Activated CD4-positive, alpha-beta T cell treated with anti-CD3 and anti-CD28 coated beads, Interleukin-2, amount 50 U/mL, for 16 hours (primary cell): ENCODE measurements around the gene NPTX2.

Experiments
- DNase-seq: peaks from one replicate; pipeline ENCODE4 v3.0.0-alpha.2; 2020

The NPTX2 gene

DNA sequence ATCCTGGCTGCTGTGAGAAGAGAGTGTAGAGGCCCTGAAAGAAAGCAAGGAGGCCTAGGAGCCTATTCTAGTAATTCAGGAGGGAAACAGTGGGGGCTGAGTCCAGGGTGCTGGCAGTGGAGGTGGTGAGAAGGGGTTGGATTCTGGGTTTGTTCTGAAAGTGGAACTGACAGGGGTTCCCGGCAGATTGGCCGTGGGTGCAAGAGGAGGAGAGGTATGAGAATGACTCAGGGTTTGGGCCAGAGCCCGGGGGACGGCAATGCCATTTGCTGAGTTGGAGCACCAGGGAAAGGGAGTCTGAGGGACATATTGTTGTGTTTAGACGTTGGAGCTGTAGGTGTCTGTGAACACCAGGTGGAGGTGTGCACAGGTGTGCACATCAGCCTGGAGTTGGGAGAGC is 38.5 kb downstream of the NPTX2 start:
- no peak for DNase-seq

DNA sequence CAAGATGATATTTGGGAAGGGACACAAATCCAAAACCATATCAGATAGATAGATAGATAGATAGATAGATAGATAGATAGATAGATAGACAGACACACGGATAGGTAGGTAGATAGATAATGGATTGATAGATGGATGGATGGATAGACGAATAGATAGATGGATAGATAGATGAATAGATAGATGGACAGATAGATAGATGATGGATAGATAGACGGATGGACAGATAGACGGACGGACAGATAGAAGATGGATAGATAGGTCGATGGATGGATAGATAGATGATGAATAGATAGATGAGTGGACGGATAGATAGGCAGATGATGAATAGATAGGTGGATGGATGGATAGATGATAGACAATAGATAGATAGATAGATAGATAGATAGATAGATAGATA is 39.8 kb downstream of the NPTX2 start:
- DNase-seq = no peak

DNA sequence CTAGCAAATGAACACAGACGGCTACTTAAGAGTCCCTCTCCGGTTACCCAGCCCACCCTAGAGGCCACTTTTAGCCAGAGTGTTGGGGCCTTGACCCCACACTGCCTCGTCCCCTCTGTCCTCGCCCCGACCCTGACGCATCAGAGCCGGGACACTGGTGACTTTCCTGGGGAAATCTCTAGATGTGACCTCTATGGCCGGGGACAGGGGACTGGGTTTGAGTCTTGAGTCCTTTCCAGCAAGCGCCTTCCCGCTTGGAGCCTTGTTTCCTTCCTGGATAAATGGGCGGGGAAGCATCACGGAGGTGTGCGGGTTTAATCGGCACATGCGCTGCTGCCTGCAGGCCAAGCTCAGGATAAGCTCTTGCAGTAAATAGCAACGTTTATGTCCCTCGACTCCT is 40.7 kb downstream of the NPTX2 start:
- DNase-seq = no peak

DNA sequence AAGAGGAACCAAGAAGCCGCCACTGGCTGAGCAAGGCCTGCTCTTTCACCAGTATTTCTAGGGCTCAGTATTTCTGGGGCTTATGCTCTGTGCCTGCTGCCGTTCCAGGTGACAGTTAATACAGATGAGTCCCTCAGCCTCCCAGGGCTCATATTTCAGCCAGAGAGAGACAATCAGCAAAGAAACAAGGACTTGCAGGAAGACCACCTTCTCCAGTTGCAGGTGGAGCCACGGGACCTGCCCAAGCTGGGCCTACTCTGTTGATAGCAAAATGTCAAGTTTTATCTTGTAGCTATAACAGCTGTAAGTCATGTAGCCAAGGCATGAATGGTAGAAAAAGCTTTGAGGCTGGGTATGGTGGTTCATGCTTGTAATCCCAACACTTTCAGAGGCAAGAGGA is 42.7 kb downstream of the NPTX2 start:
- DNase-seq = no peak

DNA sequence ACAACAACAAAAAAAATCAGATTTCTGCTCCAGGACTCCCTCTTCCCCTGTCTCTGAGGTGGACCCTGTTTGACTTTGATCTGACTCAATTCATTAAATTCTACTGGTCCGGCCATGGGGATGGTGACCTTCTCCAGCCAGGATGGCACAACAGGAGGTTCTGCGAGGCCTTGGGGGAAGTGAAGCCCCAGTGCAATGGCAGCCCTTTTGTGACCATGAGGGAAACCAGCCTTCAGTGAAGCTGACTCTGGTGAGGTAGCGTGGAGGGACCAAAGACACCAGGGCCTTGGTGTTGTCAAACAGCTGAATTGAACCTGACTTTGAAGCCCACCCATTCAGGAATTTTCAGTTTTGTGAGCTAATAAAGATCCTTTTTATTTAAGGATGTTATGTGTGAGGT is 44.5 kb downstream of the NPTX2 start:
- no peak for DNase-seq

DNA sequence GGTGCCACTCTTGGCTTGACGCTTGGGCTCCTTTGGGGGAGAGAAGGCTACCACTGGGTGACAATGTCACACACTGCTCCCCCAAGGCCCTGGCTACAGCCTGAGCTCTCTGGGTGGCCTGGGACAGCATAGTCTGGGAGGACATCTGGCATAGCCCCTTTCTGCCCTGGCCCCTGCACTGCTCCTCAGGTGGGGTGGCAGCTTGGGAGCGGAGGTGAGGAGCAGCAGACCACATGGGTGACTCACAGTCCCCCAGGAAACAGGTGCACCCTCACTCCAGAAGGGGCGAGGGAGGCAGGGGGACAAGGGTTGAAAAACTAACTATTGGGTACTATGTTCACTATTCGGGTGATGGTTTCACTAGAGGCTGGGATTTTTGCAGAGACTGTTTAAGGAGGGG is 45.2 kb downstream of the NPTX2 start:
- no peak for DNase-seq

DNA sequence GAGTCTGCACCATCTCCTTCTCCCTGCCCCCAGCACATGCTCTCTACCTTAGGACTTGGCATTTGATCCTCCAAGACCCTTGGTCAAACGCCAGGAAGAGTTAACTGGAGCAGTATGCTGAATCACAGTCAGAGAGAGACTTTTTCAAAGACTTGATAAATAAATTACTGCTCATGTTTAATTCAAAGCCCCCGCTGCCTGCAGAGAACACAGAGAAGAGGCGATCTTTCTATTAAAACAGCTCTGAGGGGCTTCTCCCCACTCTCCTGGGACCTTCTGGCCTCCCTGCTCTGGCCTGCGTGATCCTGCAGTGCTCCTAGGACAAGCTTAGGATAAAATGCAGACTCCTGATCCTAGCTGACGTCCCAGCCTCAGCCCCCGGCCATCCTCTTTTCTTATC is 47.8 kb downstream of the NPTX2 start:
- no peak for DNase-seq

DNA sequence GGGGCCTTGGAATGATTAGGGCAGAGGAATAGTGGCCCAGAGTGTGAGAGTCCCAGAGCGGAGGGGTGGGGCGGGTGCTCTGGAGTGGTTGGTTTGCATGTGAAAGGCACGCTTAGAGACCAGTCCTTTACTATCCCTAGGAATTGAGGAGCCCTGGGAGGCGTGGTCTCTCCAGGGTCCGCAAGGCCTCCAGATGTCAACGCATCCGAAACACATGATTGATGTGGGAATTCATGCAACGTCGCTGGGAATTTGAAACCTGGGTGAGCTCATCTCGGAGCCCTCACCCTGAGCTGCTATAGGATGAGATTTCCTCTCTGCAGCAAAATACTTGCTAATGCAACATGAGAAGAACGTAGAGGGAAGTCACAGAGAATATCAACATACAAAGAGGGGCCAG is 51.2 kb downstream of the NPTX2 start:
- DNase-seq = no peak

DNA sequence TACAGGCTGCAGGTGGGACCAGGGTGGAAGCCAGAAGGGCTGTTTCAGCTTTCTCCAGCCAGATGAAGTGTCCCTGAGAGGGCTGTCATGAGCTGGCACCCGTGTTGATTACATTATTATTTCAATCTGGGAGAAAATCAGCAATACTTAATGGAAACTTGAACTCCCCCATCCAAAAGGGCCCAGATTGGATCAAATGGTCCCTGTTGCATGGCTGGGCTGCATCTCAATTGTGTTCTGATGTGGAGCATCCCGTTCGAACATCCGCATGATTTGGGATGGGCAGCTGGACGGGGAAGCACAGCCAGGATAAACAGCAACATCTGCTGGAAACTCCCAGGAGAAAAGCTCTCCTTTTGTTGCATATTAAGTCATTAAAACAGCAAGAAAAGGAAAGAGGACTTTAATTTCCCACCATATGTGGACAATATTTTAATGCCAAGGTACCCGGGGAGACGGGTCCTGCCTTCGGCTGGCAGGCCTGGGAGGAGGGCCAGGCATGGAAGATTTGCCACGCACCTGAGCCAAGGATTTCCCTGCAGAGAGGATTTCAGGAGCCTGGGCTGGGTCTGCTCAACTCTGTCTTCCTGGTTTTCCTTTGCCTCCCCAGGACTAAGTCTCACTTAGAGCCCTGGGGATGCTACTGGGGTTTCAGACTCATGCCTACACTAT is 52.4 kb downstream of the NPTX2 start:
- DNase-seq = no peak

DNA sequence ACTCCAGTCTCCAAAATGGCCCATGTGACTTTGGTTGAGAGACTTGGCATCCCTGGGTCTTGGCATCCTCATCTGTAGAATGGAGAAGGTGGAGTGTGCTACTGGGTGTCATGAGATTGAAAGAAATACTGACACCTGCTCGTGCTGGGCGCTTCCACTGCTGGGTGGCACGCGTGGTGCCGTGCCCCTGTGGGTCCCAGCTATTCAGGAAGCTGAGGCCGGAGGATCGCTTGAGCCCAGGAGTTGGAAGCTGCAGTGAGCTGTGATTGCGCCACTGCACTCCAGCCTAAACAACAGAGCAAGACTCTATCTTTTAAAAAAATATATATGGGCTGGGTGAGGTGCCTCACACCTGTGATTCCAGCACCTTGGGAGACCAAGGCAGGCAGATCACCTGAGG is 53.1 kb downstream of the NPTX2 start:
- DNase-seq = no peak

DNA sequence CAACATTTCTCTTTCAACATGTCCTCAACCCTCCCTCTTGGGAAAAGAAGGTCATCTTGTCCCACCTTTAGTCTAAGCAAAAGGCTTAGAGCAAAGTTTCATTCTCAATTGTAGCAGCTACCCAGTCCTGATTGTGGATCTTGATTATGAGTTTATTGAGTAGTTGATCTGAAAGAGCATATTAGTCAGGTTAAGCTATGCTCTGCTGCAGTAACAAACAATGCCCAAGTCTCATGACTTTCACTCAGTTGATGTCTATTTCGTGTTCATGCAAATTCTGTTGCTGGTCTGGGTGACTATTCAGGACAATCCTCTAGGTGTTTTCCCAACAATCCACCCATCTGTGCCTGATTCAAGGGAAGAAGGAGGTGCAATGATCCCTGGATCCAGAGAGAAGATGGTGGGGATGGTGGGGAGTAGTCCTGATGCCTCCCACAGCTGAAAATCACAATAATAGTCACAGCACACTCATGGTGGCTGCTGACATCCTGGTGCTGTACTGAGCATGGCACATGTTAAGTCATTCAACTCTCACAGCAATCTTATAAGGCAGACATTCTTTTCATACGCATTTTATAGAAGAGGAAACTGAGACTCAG is 54.7 kb downstream of the NPTX2 start:
- no peak for DNase-seq

DNA sequence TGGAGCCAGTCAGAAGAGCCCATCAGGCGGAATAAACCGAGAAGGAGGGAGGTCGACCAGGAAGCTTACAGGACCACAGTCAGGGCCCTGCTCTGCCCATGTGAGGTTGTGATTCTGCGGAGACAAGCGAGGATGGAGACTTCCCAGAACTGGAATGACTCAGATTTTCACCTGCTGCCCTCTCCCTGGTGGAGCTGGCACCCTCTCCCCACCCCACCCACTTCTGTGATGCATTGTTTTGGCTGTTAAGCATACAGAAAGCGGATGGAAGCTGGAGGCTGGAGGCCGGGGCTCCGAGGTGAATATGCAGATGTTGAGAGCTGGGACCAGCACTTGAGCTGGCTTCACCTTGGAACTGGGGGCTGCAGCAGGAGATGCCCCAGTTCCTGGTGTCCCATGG is 57.4 kb downstream of the NPTX2 start:
- DNase-seq = no peak

DNA sequence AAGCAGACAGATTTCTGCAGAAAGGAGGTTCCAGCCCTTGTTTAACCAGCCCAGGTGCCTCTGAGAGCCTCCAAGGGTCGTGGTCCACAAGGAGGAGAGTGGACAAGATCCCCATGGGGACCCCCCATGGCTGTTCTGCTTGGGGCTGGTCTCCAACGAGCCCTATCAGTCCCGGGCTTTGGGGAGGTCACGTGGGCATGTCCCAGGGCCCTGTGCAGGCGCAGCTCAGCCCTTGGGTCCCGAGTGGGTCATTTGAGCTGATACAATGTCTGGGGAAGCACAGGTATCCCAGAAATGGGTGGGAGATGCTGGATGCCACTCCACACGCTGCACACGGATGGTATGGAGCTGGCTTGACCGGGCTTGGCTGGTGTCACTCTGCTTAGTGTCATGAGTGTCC is 57.8 kb downstream of the NPTX2 start:
- DNase-seq = no peak

DNA sequence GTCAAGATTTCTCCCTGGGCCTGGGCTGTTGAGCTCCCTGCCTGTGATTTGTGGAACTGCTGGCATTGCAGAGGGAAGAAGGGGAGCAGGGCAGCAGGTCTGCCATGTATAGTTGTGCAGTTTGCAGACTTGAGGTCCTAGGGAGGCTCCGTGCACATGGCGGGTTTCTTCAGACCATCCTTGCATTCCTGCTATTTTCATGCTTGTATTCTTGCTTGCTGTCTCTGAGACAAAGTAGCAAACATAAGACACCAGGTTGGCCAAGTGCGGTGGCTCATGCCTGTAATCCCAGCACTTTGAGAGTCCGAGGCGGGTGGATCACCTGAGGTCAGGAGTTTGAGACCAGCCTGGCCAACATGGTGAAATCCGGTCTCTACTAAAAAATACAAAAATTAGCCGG is 61.1 kb downstream of the NPTX2 start:
- no peak for DNase-seq
